Breast epithelium (tissue), 4 donors: ENCODE results near the gene CD300LB. TPM values are rescaled to one million over a fixed set of nuclear protein-coding genes. Genes with fewer than 3 reads are reported as not detected.

ENCODE experiments used
- DNase-seq, 2 donors: peaks; one replicate each; pipeline ENCODE4 v3.0.0-alpha.2; 2019; ENCODE audit warnings: low spot score in 2 of 2
- H3K27ac ChIP-seq, 2 donors: fragments of 200-600 bp; sonication (generic) in 1 of 2; one replicate each; pipeline ENCODE4 v1.5.1; 2016 to 2019; ENCODE audit warnings: mild to moderate bottlenecking in 1 of 2
- H3K27me3 ChIP-seq, 2 donors: fragments of 200-600 bp; sonication (generic) in 1 of 2; one replicate each; pipeline versions ENCODE4 v1.5.1 to v1.6.0; 2017 to 2019; ENCODE audit warnings: control low read depth in 1 of 2, mild to moderate bottlenecking in 1 of 2
- H3K36me3 ChIP-seq: fragments of 200-600 bp; one replicate; pipeline ENCODE4 v1.5.1; 2019
- H3K4me1 ChIP-seq, 2 donors: fragments of 200-600 bp; sonication (generic); one replicate each; pipeline ENCODE4 v1.5.1; 2016 to 2019; ENCODE audit warnings: control low read depth in 1 of 2
- H3K4me3 ChIP-seq, 3 donors: fragments of 200-600 bp; sonication (generic); 1 replicate in 2 of 3; 2 replicates in 1 of 3; pipeline ENCODE4 v1.5.1; 2016 to 2019; ENCODE audit warnings: mild to moderate bottlenecking in 3 of 3, moderate library complexity in 2 of 3
- H3K9me3 ChIP-seq, 2 donors: fragments of 200-600 bp; sonication (generic) in 1 of 2; one replicate each; pipeline ENCODE4 v1.5.1; 2016 to 2019; ENCODE audit warnings: control low read depth in 1 of 2
- POLR2A ChIP-seq: fragments of 450-650 bp; IDR thresholded peaks from one replicate; pipeline ENCODE4 v1.6.1; 2016; ENCODE audit warnings: antibody characterized with exemption, mild to moderate bottlenecking, moderate library complexity
- POLR2AphosphoS5 ChIP-seq, 3 donors: sonication (generic); formaldehyde crosslinking; IDR thresholded peaks; one replicate each; pipeline ENCODE4 v1.6.1; 2017; ENCODE audit warnings: antibody characterized with exemption in 3 of 3
- intact Hi-C: fragments of 100-400 bp; cut with DNase I; formaldehyde crosslinking; loops from one replicate; pipeline ENCODE4 v1.15.1; 2023; ENCODE audit warnings: low total_unique reads
- total RNA-seq, 3 donors: library from RNA; depleted of rRNA; stranded (reverse); fragments of >200 nt; gene quantifications; one replicate each; pipeline ENCODE4 v1.1.0, GENCODE V29; 2016
- TF ChIP-seq, protein P1 (sequence below), 3 donors: fragments of 450-650 bp; IDR thresholded peaks; one replicate each; pipeline ENCODE4 v1.5.1; 2016 to 2017; ENCODE audit warnings: antibody characterized with exemption in 3 of 3, mild to moderate bottlenecking in 3 of 3, moderate library complexity in 3 of 3

Gene CD300LB
- total RNA-seq, 3 donors from 2014 or later: 0.32 to 0.88 TPM; not detected in 1

DNA sequence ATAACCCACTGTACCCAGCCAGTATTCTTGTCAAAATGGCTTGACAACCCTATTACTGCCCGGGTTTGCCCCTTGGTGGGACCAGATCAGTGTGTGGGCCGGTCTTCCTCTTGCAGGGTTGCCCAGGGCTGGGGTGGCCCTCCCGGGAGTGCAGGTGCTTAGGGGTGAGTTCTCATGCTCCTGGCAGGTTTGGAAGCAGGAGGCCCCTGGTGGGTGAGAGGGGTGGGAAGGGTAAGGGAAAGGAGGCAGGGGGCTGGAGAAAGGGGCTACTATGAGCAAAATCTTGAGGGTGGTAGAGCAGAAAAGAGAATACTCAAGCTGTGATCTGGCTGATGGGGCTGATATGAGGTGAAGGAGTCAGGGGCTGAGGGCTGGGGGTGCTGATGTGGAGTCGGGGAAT, 58.4 kb downstream of the CD300LB start:
- Histone ChIP-seq H3K4me1 (no peaks in the 10 kb centered on the region), H3K27me3 (peaks cover 0 to 12% of the 10 kb centered on the region in 2 donors), H3K36me3 (no peaks in the 10 kb centered on the region), H3K9me3 (peaks cover 7 to 12% of the 10 kb centered on the region in 2 donors), H3K27ac (no peak overlapping the region), H3K4me3 (no peak overlapping the region)
- DNase-seq: no peak
- TF ChIP-seq POLR2A (no peak), POLR2AphosphoS5 (IDR thresholded peaks at IDR 0.05) (no peak)
- TF ChIP-seq, protein P1, sequence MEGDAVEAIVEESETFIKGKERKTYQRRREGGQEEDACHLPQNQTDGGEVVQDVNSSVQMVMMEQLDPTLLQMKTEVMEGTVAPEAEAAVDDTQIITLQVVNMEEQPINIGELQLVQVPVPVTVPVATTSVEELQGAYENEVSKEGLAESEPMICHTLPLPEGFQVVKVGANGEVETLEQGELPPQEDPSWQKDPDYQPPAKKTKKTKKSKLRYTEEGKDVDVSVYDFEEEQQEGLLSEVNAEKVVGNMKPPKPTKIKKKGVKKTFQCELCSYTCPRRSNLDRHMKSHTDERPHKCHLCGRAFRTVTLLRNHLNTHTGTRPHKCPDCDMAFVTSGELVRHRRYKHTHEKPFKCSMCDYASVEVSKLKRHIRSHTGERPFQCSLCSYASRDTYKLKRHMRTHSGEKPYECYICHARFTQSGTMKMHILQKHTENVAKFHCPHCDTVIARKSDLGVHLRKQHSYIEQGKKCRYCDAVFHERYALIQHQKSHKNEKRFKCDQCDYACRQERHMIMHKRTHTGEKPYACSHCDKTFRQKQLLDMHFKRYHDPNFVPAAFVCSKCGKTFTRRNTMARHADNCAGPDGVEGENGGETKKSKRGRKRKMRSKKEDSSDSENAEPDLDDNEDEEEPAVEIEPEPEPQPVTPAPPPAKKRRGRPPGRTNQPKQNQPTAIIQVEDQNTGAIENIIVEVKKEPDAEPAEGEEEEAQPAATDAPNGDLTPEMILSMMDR (IDR thresholded peaks at IDR 0.05): no peak
- intact Hi-C loops: no loop called here

DNA sequence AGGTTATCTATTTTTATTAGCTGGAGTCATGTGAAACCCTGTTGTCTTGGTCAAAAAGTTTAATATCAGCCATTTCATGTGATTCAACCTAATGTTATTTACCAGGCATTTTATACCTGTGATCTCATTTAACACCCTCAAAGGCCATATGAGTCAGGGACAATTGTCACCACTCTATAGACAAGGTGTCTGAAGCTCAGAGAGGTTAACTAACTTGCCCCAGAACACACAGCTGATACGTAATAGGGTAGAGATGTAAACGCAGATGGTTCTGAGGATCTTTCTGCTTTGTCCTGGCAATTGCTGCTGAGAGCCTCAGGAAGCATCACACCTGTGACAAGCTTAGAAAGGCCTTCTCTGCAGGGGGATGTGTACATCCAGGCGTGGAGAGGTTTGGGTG, 59.9 kb downstream of the CD300LB start:
- Histone ChIP-seq H3K27ac (no peak overlapping the region), H3K4me1 (no peaks in the 10 kb centered on the region), H3K4me3 (no peak overlapping the region), H3K36me3 (no peaks in the 10 kb centered on the region), H3K9me3 (peaks cover 7 to 10% of the 10 kb centered on the region in 2 donors), H3K27me3 (peaks cover 0 to 13% of the 10 kb centered on the region in 2 donors)
- no peak for TF ChIP-seq POLR2A
- no peak for TF ChIP-seq POLR2AphosphoS5 (IDR thresholded peaks at IDR 0.05)
- TF ChIP-seq, protein P1 (IDR thresholded peaks at IDR 0.05): no peak
- intact Hi-C loops: no loop called here
- DNase-seq: no peak

Other genes with a start within 250 kb of the CD300LB start
- gene KIF19, start 205.2 kb downstream of the CD300LB start, total RNA-seq: 1 to 10 TPM in 1 of 3 donors, under 1 TPM in 2; 0.16 to 1.3 (median 0.44) TPM
- not detected for gene BTBD17, start 169.6 kb downstream of the CD300LB start, total RNA-seq
- not detected for gene GPR142, start 164.0 kb downstream of the CD300LB start, total RNA-seq
- gene GPRC5C, start 99.4 kb downstream of the CD300LB start, total RNA-seq: 10 to 100 TPM; 24.3 to 69.2 (median 40.3) TPM
- gene CD300A, start 64.8 kb downstream of the CD300LB start, total RNA-seq: 10 to 100 TPM in 2 of 3 donors, 1 to 10 TPM in 1; 6.2 to 15.7 (median 10.2) TPM
- 1 to 10 TPM in 1 of 3 donors, under 1 TPM in 2; 0.33 to 2.1 (median 0.59) TPM for gene CD300C, start 14.6 kb upstream of the CD300LB start, total RNA-seq
- 1 to 10 TPM in 1 of 3 donors, not detected in 2; 1.5 TPM for gene CD300H, start 36.0 kb upstream of the CD300LB start, total RNA-seq
- gene CD300LD, start 60.8 kb upstream of the CD300LB start, total RNA-seq: not detected
- under 1 TPM; under 0.01 to 0.32 (median 0.29) TPM for gene CD300E, start 92.3 kb upstream of the CD300LB start, total RNA-seq
- 1 to 10 TPM in 1 of 3 donors, under 1 TPM in 2; 0.32 to 2.0 (median 0.98) TPM for gene CD300LF, start 181.4 kb upstream of the CD300LB start, total RNA-seq
- gene RAB37, start 205.8 kb upstream of the CD300LB start, total RNA-seq: 1 to 10 TPM in 2 of 3 donors, under 1 TPM in 1; 0.98 to 2.1 (median 2.0) TPM
- 10 to 100 TPM; 15.8 to 82.8 (median 36.4) TPM for gene NHERF1, start 217.2 kb upstream of the CD300LB start, total RNA-seq
- 10 to 100 TPM; 20.6 to 41.3 (median 40.0) TPM for gene NAT9, start 244.9 kb upstream of the CD300LB start, total RNA-seq